ENCODE measurements around the gene BBC3. TPM values are rescaled to one million over a fixed set of nuclear protein-coding genes. Genes with fewer than 3 reads are reported as not detected.

The BBC3 gene
- total RNA-seq, 1 experiment from 2014 or later: 49.5 TPM

DNA sequence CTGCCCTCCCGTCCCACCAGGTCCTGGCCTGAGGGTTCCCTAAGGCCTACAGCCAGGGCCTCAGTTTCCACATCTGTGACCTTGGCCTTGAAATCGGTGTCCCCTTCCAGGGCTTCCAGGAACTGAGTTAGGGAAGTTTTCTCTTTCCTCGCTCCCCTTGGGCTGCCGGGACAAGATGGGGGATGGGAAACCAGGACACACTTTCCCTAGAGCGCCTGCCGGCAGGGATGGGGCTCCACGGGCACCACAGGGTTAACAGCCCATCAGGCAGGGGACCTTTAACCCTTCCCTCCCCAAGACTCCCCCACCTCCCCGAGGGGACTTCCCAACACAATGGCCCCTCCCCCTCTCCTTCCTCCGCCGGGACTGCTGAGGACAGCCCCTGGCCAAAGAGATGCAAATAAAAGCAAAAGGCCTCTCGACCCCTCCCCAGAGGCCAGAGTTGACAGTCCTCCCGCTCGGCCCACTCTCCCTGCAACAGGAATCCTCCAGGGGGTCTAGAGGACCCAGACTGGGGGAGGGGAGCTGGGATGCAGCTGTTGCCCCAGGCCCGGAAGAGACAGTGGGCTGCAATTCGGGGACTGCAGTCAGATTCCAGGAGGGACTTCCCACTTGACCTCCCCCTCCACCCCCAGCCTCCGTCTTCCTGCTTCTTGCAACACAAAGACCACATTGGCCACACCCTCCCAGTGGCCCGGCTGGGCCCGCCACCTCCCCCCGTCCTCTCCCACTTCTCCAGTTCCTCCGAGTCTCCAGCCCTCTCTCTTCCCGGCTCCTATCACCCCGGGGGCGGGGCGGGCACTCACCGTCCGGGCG lies 3.4 kb downstream of the BBC3 start (continued):
- TF ChIP-seq SOX15 (CRISPR knock-in tag; IDR thresholded peaks at IDR 0.05): no peak
- no peak for TF ChIP-seq ZNF416 (CRISPR knock-in tag; IDR thresholded peaks at IDR 0.05)
- TF ChIP-seq, protein P1, sequence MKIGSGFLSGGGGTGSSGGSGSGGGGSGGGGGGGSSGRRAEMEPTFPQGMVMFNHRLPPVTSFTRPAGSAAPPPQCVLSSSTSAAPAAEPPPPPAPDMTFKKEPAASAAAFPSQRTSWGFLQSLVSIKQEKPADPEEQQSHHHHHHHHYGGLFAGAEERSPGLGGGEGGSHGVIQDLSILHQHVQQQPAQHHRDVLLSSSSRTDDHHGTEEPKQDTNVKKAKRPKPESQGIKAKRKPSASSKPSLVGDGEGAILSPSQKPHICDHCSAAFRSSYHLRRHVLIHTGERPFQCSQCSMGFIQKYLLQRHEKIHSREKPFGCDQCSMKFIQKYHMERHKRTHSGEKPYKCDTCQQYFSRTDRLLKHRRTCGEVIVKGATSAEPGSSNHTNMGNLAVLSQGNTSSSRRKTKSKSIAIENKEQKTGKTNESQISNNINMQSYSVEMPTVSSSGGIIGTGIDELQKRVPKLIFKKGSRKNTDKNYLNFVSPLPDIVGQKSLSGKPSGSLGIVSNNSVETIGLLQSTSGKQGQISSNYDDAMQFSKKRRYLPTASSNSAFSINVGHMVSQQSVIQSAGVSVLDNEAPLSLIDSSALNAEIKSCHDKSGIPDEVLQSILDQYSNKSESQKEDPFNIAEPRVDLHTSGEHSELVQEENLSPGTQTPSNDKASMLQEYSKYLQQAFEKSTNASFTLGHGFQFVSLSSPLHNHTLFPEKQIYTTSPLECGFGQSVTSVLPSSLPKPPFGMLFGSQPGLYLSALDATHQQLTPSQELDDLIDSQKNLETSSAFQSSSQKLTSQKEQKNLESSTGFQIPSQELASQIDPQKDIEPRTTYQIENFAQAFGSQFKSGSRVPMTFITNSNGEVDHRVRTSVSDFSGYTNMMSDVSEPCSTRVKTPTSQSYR (CRISPR knock-in tag; IDR thresholded peaks at IDR 0.05): peak; percentile 98
- TF ChIP-seq TEAD4 (CRISPR knock-in tag; IDR thresholded peaks at IDR 0.05): 0 out of 2 replicates have a peak, but pooled peaks have one; percentile 10
- TF ChIP-seq GTF2I (CRISPR knock-in tag; conservative IDR thresholded peaks at IDR 0.05): peak; percentile 100
- TF ChIP-seq, protein P2, sequence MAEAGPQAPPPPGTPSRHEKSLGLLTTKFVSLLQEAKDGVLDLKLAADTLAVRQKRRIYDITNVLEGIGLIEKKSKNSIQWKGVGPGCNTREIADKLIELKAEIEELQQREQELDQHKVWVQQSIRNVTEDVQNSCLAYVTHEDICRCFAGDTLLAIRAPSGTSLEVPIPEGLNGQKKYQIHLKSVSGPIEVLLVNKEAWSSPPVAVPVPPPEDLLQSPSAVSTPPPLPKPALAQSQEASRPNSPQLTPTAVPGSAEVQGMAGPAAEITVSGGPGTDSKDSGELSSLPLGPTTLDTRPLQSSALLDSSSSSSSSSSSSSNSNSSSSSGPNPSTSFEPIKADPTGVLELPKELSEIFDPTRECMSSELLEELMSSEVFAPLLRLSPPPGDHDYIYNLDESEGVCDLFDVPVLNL (CRISPR knock-in tag; IDR thresholded peaks at IDR 0.05; ENCODE audit: borderline replicate concordance, low read depth): no peak
- TF ChIP-seq NFATC4 (CRISPR knock-in tag; IDR thresholded peaks at IDR 0.05): 0 out of 2 replicates have a peak, but pooled peaks have one; percentile 18
- TF ChIP-seq, protein P3, sequence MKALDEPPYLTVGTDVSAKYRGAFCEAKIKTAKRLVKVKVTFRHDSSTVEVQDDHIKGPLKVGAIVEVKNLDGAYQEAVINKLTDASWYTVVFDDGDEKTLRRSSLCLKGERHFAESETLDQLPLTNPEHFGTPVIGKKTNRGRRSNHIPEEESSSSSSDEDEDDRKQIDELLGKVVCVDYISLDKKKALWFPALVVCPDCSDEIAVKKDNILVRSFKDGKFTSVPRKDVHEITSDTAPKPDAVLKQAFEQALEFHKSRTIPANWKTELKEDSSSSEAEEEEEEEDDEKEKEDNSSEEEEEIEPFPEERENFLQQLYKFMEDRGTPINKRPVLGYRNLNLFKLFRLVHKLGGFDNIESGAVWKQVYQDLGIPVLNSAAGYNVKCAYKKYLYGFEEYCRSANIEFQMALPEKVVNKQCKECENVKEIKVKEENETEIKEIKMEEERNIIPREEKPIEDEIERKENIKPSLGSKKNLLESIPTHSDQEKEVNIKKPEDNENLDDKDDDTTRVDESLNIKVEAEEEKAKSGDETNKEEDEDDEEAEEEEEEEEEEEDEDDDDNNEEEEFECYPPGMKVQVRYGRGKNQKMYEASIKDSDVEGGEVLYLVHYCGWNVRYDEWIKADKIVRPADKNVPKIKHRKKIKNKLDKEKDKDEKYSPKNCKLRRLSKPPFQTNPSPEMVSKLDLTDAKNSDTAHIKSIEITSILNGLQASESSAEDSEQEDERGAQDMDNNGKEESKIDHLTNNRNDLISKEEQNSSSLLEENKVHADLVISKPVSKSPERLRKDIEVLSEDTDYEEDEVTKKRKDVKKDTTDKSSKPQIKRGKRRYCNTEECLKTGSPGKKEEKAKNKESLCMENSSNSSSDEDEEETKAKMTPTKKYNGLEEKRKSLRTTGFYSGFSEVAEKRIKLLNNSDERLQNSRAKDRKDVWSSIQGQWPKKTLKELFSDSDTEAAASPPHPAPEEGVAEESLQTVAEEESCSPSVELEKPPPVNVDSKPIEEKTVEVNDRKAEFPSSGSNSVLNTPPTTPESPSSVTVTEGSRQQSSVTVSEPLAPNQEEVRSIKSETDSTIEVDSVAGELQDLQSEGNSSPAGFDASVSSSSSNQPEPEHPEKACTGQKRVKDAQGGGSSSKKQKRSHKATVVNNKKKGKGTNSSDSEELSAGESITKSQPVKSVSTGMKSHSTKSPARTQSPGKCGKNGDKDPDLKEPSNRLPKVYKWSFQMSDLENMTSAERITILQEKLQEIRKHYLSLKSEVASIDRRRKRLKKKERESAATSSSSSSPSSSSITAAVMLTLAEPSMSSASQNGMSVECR (CRISPR knock-in tag; IDR thresholded peaks at IDR 0.05; ENCODE audit: borderline replicate concordance): no peak; the same call in 1 of the 2 replicates
- peak; percentile 77 for TF ChIP-seq SP1 (CRISPR knock-in tag; conservative IDR thresholded peaks at IDR 0.05)
- TF ChIP-seq, protein P4, sequence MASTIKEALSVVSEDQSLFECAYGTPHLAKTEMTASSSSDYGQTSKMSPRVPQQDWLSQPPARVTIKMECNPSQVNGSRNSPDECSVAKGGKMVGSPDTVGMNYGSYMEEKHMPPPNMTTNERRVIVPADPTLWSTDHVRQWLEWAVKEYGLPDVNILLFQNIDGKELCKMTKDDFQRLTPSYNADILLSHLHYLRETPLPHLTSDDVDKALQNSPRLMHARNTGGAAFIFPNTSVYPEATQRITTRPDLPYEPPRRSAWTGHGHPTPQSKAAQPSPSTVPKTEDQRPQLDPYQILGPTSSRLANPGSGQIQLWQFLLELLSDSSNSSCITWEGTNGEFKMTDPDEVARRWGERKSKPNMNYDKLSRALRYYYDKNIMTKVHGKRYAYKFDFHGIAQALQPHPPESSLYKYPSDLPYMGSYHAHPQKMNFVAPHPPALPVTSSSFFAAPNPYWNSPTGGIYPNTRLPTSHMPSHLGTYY (CRISPR knock-in tag; IDR thresholded peaks at IDR 0.05): 0 out of 2 replicates have a peak, but pooled peaks have one; percentile 57
- TF ChIP-seq, protein P5, sequence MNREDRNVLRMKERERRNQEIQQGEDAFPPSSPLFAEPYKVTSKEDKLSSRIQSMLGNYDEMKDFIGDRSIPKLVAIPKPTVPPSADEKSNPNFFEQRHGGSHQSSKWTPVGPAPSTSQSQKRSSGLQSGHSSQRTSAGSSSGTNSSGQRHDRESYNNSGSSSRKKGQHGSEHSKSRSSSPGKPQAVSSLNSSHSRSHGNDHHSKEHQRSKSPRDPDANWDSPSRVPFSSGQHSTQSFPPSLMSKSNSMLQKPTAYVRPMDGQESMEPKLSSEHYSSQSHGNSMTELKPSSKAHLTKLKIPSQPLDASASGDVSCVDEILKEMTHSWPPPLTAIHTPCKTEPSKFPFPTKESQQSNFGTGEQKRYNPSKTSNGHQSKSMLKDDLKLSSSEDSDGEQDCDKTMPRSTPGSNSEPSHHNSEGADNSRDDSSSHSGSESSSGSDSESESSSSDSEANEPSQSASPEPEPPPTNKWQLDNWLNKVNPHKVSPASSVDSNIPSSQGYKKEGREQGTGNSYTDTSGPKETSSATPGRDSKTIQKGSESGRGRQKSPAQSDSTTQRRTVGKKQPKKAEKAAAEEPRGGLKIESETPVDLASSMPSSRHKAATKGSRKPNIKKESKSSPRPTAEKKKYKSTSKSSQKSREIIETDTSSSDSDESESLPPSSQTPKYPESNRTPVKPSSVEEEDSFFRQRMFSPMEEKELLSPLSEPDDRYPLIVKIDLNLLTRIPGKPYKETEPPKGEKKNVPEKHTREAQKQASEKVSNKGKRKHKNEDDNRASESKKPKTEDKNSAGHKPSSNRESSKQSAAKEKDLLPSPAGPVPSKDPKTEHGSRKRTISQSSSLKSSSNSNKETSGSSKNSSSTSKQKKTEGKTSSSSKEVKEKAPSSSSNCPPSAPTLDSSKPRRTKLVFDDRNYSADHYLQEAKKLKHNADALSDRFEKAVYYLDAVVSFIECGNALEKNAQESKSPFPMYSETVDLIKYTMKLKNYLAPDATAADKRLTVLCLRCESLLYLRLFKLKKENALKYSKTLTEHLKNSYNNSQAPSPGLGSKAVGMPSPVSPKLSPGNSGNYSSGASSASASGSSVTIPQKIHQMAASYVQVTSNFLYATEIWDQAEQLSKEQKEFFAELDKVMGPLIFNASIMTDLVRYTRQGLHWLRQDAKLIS (CRISPR knock-in tag; IDR thresholded peaks at IDR 0.05; ENCODE audit: borderline replicate concordance): no peak
- peak; percentile 55; the same call in 1 of the 2 replicates for TF ChIP-seq ETV6 (CRISPR knock-in tag; IDR thresholded peaks at IDR 0.05)
- TF ChIP-seq IRF2 (CRISPR knock-in tag; IDR thresholded peaks at IDR 0.05; ENCODE audit: borderline replicate concordance, low read depth): no peak
- TF ChIP-seq SMAD3 (CRISPR knock-in tag; IDR thresholded peaks at IDR 0.05; ENCODE audit: borderline replicate concordance): no peak
- TF ChIP-seq, protein P6, sequence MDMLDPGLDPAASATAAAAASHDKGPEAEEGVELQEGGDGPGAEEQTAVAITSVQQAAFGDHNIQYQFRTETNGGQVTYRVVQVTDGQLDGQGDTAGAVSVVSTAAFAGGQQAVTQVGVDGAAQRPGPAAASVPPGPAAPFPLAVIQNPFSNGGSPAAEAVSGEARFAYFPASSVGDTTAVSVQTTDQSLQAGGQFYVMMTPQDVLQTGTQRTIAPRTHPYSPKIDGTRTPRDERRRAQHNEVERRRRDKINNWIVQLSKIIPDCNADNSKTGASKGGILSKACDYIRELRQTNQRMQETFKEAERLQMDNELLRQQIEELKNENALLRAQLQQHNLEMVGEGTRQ (CRISPR knock-in tag; IDR thresholded peaks at IDR 0.05): peak; percentile 15; the same call in 1 of the 2 replicates
- no peak for TF ChIP-seq RELA (CRISPR knock-in tag; IDR thresholded peaks at IDR 0.05; ENCODE audit: borderline replicate concordance)
- TF ChIP-seq, protein P7, sequence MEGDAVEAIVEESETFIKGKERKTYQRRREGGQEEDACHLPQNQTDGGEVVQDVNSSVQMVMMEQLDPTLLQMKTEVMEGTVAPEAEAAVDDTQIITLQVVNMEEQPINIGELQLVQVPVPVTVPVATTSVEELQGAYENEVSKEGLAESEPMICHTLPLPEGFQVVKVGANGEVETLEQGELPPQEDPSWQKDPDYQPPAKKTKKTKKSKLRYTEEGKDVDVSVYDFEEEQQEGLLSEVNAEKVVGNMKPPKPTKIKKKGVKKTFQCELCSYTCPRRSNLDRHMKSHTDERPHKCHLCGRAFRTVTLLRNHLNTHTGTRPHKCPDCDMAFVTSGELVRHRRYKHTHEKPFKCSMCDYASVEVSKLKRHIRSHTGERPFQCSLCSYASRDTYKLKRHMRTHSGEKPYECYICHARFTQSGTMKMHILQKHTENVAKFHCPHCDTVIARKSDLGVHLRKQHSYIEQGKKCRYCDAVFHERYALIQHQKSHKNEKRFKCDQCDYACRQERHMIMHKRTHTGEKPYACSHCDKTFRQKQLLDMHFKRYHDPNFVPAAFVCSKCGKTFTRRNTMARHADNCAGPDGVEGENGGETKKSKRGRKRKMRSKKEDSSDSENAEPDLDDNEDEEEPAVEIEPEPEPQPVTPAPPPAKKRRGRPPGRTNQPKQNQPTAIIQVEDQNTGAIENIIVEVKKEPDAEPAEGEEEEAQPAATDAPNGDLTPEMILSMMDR (IDR thresholded peaks at IDR 0.05): no peak
- TF ChIP-seq, protein P8, sequence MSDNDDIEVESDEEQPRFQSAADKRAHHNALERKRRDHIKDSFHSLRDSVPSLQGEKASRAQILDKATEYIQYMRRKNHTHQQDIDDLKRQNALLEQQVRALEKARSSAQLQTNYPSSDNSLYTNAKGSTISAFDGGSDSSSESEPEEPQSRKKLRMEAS (CRISPR knock-in tag; IDR thresholded peaks at IDR 0.05): peak; percentile 59; the same call in 1 of the 2 replicates
- TF ChIP-seq EMX1 (CRISPR knock-in tag; IDR thresholded peaks at IDR 0.05): peak; percentile 69; the same call in 1 of the 2 replicates
- no peak for TF ChIP-seq FOXJ3 (CRISPR knock-in tag; IDR thresholded peaks at IDR 0.05; ENCODE audit: borderline replicate concordance)
- TF ChIP-seq ATF1 (CRISPR knock-in tag; IDR thresholded peaks at IDR 0.05): no peak

All from WTC11 (cell line).